Right lobe of liver (tissue), 4 donors: ENCODE measurements around the gene PGD.
A peak's percentile ranks its signal among the peaks of the same experiment; 100 is the strongest.

Source experiments
- CTCF ChIP-seq, 4 donors: fragments of 200-600 bp in 3 of 4; fragments of 450-650 bp in 1 of 4; IDR thresholded peaks; one replicate each; pipeline versions ENCODE4 v1.5.1 to v1.8.0; 2016 to 2022; ENCODE audit warnings: antibody characterized with exemption in 4 of 4, mild to moderate bottlenecking in 2 of 4
- POLR2A ChIP-seq: fragments of 450-650 bp; IDR thresholded peaks from one replicate; pipeline ENCODE4 v1.6.1; 2017; ENCODE audit warnings: antibody characterized with exemption, mild to moderate bottlenecking
- donor health status: DM: no; HTN: no; CAD: no.
- donor health status: DM: no; HTN: no; CAD: no.
- donor health status: DM: no; HTN: yes; CAD: no.

- TF ChIP-seq POLR2A: no peak
- TF ChIP-seq CTCF (IDR thresholded peaks at IDR 0.05): peak; percentile 92 to 99 (median 96)
Measured at GRCh38 chr1:10430216-10431069, 31.6 kb downstream of the PGD start, which contains the start of gene CENPS.
